Activated CD4-positive, alpha-beta memory T cell treated with anti-CD3 and anti-CD28 coated beads for 36 hours (primary cell): Measurements from ENCODE around the gene DPT. TPM values are rescaled to one million over a fixed set of nuclear protein-coding genes. Genes with fewer than 3 reads are reported as not detected.

Source experiments
- CTCF ChIA-PET: fragments of 350-600 bp; sonication (Branson Sonifier 250); formaldehyde crosslinking; loops from one replicate; lab custom pipeline; 2021; ENCODE audit warnings: antibody characterized with exemption, inconsistent platforms; lab: Charles Lee
- POLR2A ChIA-PET: fragments of 350-600 bp; sonication (Branson Sonifier 250); formaldehyde crosslinking; loops from one replicate; lab custom pipeline; 2021; ENCODE audit warnings: antibody characterized with exemption; lab: Charles Lee
- DNase-seq: peaks from one replicate; pipeline ENCODE4 v3.0.0-alpha.2; 2020
- H3K27ac Mint-ChIP-seq: one replicate; pipeline ENCODE4 v1.8.0; 2021; ENCODE audit warnings: mixed read lengths
- H3K27me3 Mint-ChIP-seq: one replicate; pipeline ENCODE4 v1.8.0; 2021; ENCODE audit warnings: mixed read lengths
- H3K36me3 Mint-ChIP-seq: one replicate; pipeline ENCODE4 v1.8.0; 2021; ENCODE audit warnings: mixed read lengths
- H3K4me1 Mint-ChIP-seq: one replicate; pipeline ENCODE4 v1.8.0; 2021; ENCODE audit warnings: low read depth, mixed read lengths
- H3K4me3 Mint-ChIP-seq: one replicate; pipeline ENCODE4 v1.8.0; 2021; ENCODE audit warnings: mild to moderate bottlenecking, mixed read lengths
- H3K9me3 Mint-ChIP-seq: one replicate; pipeline ENCODE4 v1.8.0; 2021; ENCODE audit warnings: mixed read lengths
- intact Hi-C: fragments of 100-400 bp; cut with micrococcal nuclease; formaldehyde crosslinking; loops from one replicate; pipeline ENCODE4 v1.15.1; 2023
- total RNA-seq, 2 experiments: library from RNA; stranded (reverse); gene quantifications; one replicate each; pipeline ENCODE4 v1.2.3, GENCODE V29; 2021

Gene DPT
- total RNA-seq, 2 experiments from 2014 or later, result not detected

GRCh38 chr1:168691541-168691940 lies 37.5 kb downstream of the DPT start:
- Mint-ChIP-seq H3K27ac (no peak overlapping the region), H3K4me3 (no peak overlapping the region), H3K4me1 (no peaks in the 10 kb centered on the region), H3K36me3 (no peaks in the 10 kb centered on the region), H3K27me3 (peaks cover 1% of the 10 kb centered on the region), H3K9me3 (no peaks in the 10 kb centered on the region)
- CTCF ChIA-PET, result no interaction called here
- intact Hi-C loops, result no loop called here
- POLR2A ChIA-PET, result no interaction called here
- DNase-seq, result no peak

GRCh38 chr1:168689726-168690602 lies 39.0 kb downstream of the DPT start:
- H3K4me3 Mint-ChIP-seq, result no peak overlapping the region
- DNase-seq, result no peak
- ChIA-PET POLR2A (no interaction called here), CTCF (no interaction called here)
- H3K9me3 Mint-ChIP-seq, result no peaks in the 10 kb centered on the region
- H3K4me1 Mint-ChIP-seq, result no peaks in the 10 kb centered on the region
- peaks cover 7% of the 10 kb centered on the region for H3K27me3 Mint-ChIP-seq
- no peak overlapping the region for H3K27ac Mint-ChIP-seq
- no peaks in the 10 kb centered on the region for H3K36me3 Mint-ChIP-seq
- intact Hi-C loops, result no loop called here

GRCh38 chr1:168689327-168689657 lies 39.7 kb downstream of the DPT start:
- no peaks in the 10 kb centered on the region for H3K9me3 Mint-ChIP-seq
- POLR2A ChIA-PET, result no interaction called here
- DNase-seq, result no peak
- no peaks in the 10 kb centered on the region for H3K4me1 Mint-ChIP-seq
- no peak overlapping the region for H3K27ac Mint-ChIP-seq
- CTCF ChIA-PET, result no interaction called here
- H3K36me3 Mint-ChIP-seq, result no peaks in the 10 kb centered on the region
- H3K27me3 Mint-ChIP-seq, result peaks cover 10% of the 10 kb centered on the region
- H3K4me3 Mint-ChIP-seq, result no peak overlapping the region
- intact Hi-C loops, result no loop called here

- DNase-seq, result no peak
- no peaks in the 10 kb centered on the region for H3K4me1 Mint-ChIP-seq
- CTCF ChIA-PET, result no interaction called here
- H3K36me3 Mint-ChIP-seq, result no peaks in the 10 kb centered on the region
- POLR2A ChIA-PET, result no interaction called here
- no peaks in the 10 kb centered on the region for H3K9me3 Mint-ChIP-seq
- no peak overlapping the region for H3K27ac Mint-ChIP-seq
- peaks cover 11% of the 10 kb centered on the region for H3K27me3 Mint-ChIP-seq
- intact Hi-C loops, result no loop called here
- H3K4me3 Mint-ChIP-seq, result no peak overlapping the region
These were observed 40.2 kb downstream of the DPT start for GRCh38 chr1:168688644-168689326.

GRCh38 chr1:168687816-168688215 lies 41.2 kb downstream of the DPT start:
- ChIA-PET POLR2A (no interaction called here), CTCF (no interaction called here)
- Mint-ChIP-seq H3K36me3 (no peaks in the 10 kb centered on the region), H3K27me3 (peaks cover 11% of the 10 kb centered on the region), H3K27ac (no peak overlapping the region), H3K4me1 (no peaks in the 10 kb centered on the region), H3K9me3 (peaks cover 2% of the 10 kb centered on the region), H3K4me3 (no peak overlapping the region)
- intact Hi-C loops, result no loop called here
- DNase-seq, result no peak

GRCh38 chr1:168686666-168687065 lies 42.3 kb downstream of the DPT start:
- Mint-ChIP-seq H3K9me3 (peaks cover 5% of the 10 kb centered on the region), H3K4me3 (no peak overlapping the region), H3K36me3 (no peaks in the 10 kb centered on the region), H3K4me1 (no peaks in the 10 kb centered on the region), H3K27ac (no peak overlapping the region), H3K27me3 (peaks cover 17% of the 10 kb centered on the region)
- CTCF ChIA-PET, result no interaction called here
- intact Hi-C loops, result no loop called here
- POLR2A ChIA-PET, result no interaction called here
- DNase-seq, result no peak

- H3K36me3 Mint-ChIP-seq, result no peaks in the 10 kb centered on the region
- ChIA-PET CTCF (no interaction called here), POLR2A (no interaction called here)
- DNase-seq, result no peak
- H3K9me3 Mint-ChIP-seq, result peaks cover 8% of the 10 kb centered on the region
- intact Hi-C loops, result no loop called here
- H3K27ac Mint-ChIP-seq, result no peak overlapping the region
- H3K4me3 Mint-ChIP-seq, result no peak overlapping the region
- no peaks in the 10 kb centered on the region for H3K4me1 Mint-ChIP-seq
- peaks cover 18% of the 10 kb centered on the region for H3K27me3 Mint-ChIP-seq
These were observed 45.1 kb downstream of the DPT start for GRCh38 chr1:168683871-168684270.

GRCh38 chr1:168676861-168677260 lies 52.1 kb downstream of the DPT start:
- ChIA-PET CTCF (no interaction called here), POLR2A (no interaction called here)
- intact Hi-C loops, result no loop called here
- H3K9me3 Mint-ChIP-seq, result peaks cover 3% of the 10 kb centered on the region
- no peak overlapping the region for H3K27ac Mint-ChIP-seq
- no peaks in the 10 kb centered on the region for H3K36me3 Mint-ChIP-seq
- H3K27me3 Mint-ChIP-seq, result peaks cover 4% of the 10 kb centered on the region
- H3K4me3 Mint-ChIP-seq, result no peak overlapping the region
- H3K4me1 Mint-ChIP-seq, result no peaks in the 10 kb centered on the region
- DNase-seq, result no peak

- no peak for DNase-seq
- intact Hi-C loops, result no loop called here
- Mint-ChIP-seq H3K9me3 (no peaks in the 10 kb centered on the region), H3K4me1 (no peaks in the 10 kb centered on the region), H3K27ac (no peak overlapping the region), H3K36me3 (no peaks in the 10 kb centered on the region), H3K27me3 (peaks cover 2% of the 10 kb centered on the region), H3K4me3 (no peak overlapping the region)
- CTCF ChIA-PET, result no interaction called here
- POLR2A ChIA-PET, result no interaction called here
These were observed 52.8 kb downstream of the DPT start for GRCh38 chr1:168676029-168676812.

GRCh38 chr1:168673974-168674683 lies 54.9 kb downstream of the DPT start:
- POLR2A ChIA-PET, result no interaction called here

GRCh38 chr1:168672278-168672677 lies 56.7 kb downstream of the DPT start:
- no peak overlapping the region for H3K27ac Mint-ChIP-seq
- DNase-seq, result no peak
- CTCF ChIA-PET, result no interaction called here
- no peaks in the 10 kb centered on the region for H3K36me3 Mint-ChIP-seq
- intact Hi-C loops, result no loop called here
- no peaks in the 10 kb centered on the region for H3K9me3 Mint-ChIP-seq
- H3K4me3 Mint-ChIP-seq, result no peak overlapping the region
- no peaks in the 10 kb centered on the region for H3K4me1 Mint-ChIP-seq
- peaks cover 2% of the 10 kb centered on the region for H3K27me3 Mint-ChIP-seq
- POLR2A ChIA-PET, result no interaction called here

More at GRCh38 chr1:168673974-168674683, 54.9 kb downstream of the DPT start:
- no peak overlapping the region for H3K4me3 Mint-ChIP-seq
- peaks cover 2% of the 10 kb centered on the region for H3K27me3 Mint-ChIP-seq
- CTCF ChIA-PET, result no interaction called here
- no peaks in the 10 kb centered on the region for H3K9me3 Mint-ChIP-seq
- no peak for DNase-seq
- H3K27ac Mint-ChIP-seq, result no peak overlapping the region
- intact Hi-C loops, result no loop called here
- no peaks in the 10 kb centered on the region for H3K4me1 Mint-ChIP-seq
- H3K36me3 Mint-ChIP-seq, result no peaks in the 10 kb centered on the region

GRCh38 chr1:168671782-168672181 lies 57.2 kb downstream of the DPT start:
- ChIA-PET POLR2A (no interaction called here), CTCF (no interaction called here)
- Mint-ChIP-seq H3K27ac (no peak overlapping the region), H3K9me3 (no peaks in the 10 kb centered on the region), H3K4me3 (no peak overlapping the region), H3K36me3 (no peaks in the 10 kb centered on the region), H3K27me3 (peaks cover 2% of the 10 kb centered on the region), H3K4me1 (no peaks in the 10 kb centered on the region)
- intact Hi-C loops, result no loop called here
- peak; percentile 9 for DNase-seq
